Measurements from ENCODE around the gene RASGRP2.
"Not testable (repeated sequence)": the region's sequence is repeated elsewhere in the genome, so short reads cannot be mapped to it uniquely, and the experiment has no call there.

RASGRP2 gene

GRCh38 chr11:64718084-64718779, 25.7 kb downstream of the RASGRP2 start:
- DNase-seq, result no peak

GRCh38 chr11:64717268-64717578, 26.7 kb downstream of the RASGRP2 start:
- no peak for DNase-seq

- peak; percentile 45 for DNase-seq
Observed at GRCh38 chr11:64716473-64717267, 27.3 kb downstream of the RASGRP2 start.

- no peak for DNase-seq
Observed at GRCh38 chr11:64715756-64716472, 28.0 kb downstream of the RASGRP2 start.

- no peak for DNase-seq
Observed at GRCh38 chr11:64715110-64715509, 28.8 kb downstream of the RASGRP2 start.

GRCh38 chr11:64714666-64715065, 29.3 kb downstream of the RASGRP2 start:
- DNase-seq, result no peak

GRCh38 chr11:64713781-64714363, 30.1 kb downstream of the RASGRP2 start:
- no peak for DNase-seq

GRCh38 chr11:64713016-64713707, 30.8 kb downstream of the RASGRP2 start:
- peak; percentile 45 for DNase-seq

DNA sequence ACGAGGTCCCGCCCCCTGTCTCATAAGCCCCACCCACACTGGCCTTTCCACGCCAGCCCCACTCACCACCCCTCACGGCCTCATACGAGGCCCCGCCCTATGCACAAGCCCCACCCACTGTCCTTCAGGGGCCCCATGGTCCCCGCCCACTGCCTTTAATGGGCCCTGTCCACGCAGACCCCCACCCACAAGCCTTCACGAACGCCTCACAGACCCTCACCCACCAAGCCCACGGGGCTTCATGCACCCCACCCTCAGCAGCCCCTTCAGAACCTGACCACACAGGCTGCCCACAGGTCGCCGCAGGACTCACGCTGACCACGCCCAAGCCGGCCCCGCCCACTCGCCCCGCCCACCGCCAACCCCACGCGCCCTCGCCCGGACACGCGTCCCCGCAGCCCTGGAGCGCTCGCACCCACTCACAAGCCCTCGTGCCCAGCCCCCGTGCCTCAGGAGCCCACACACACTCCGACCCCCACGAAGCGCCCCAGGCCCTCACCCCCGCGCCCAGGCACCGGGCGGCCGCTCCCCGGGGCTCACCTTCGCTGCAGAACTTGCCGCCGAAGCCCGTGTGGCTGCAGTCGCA, 31.4 kb downstream of the RASGRP2 start:
- no peak for DNase-seq

- DNase-seq, result no peak
Observed at GRCh38 chr11:64711956-64712362, 32.0 kb downstream of the RASGRP2 start.

GRCh38 chr11:64711138-64711955, 32.6 kb downstream of the RASGRP2 start:
- DNase-seq, result no peak

DNA sequence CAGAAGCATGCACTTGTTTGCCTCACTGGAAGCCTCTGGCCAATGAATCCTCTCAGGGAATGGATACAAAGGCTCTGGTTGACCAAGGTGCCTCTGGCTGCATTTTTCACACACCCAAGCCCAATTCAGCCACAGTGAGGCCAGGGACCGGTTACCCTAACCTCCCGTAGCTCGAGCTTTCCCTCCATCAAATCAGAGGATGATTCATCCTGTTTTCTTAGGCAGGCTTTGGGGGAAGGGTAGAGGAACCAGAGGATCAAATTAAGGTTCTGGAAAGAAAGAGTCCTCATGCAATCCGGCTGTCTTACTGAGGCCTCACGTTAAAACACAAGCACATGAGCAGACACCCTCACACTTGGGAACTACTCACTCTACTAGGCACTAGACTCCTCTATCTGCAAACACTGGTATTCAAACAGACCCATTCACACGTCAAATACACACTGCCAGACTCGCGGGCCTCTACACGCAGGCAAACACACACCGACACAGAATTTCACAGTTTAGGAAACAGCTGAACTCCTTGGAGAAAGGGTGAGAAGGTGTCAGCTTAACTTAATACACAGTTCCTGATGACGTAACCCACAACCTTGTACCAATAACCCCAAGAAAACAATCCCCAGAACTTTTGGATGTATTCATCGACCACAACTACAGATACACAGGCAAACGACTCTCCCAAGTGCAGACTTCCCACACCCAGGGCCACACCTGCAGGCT, 33.4 kb downstream of the RASGRP2 start:
- no peak for DNase-seq

GRCh38 chr11:64705501-64705900, 38.4 kb downstream of the RASGRP2 start:
- no peak for DNase-seq

DNA sequence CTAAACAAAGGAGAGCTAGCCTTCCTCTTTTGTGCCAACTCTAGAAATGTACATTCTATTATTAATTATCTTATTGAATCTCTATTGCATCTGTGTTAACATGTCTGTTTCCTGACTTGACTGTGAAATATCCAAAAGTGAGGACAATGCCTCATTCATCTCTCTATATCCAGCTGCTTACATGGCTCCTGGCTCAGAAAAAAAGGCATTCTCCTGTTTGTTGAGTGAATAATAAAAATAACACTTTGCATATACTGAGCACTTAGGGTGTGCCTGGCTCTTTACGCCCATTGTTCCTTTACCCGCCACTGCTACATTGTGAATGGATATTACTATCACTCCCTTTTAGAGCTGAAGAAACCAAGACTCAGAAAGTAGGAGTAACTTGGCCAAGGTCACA, 40.9 kb downstream of the RASGRP2 start:
- DNase-seq, result no peak

GRCh38 chr11:64701956-64702355, 42.0 kb downstream of the RASGRP2 start:
- DNase-seq, result not testable (repeated sequence)

DNA sequence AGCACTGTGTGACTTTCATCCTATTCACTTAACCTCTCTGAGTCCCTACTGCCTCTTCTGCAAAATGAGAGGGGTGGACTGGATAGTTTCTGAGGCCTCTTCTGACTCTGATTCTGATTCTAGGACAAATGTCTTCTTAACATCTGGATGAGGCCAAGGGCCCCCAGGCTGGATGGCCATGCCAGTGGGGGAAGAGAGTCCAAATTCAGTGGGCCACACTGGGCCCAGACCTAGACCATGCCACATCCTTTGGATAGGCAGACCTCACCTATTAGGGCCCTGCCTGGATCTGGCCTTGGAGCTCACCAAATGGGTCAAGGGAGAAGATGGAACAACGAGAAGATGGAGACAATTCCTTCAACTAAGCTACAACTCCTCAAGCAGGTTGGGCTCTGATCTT, 45.5 kb downstream of the RASGRP2 start:
- no peak for DNase-seq

- no peak for DNase-seq
Observed at GRCh38 chr11:64697663-64698375, 46.1 kb downstream of the RASGRP2 start.

DNA sequence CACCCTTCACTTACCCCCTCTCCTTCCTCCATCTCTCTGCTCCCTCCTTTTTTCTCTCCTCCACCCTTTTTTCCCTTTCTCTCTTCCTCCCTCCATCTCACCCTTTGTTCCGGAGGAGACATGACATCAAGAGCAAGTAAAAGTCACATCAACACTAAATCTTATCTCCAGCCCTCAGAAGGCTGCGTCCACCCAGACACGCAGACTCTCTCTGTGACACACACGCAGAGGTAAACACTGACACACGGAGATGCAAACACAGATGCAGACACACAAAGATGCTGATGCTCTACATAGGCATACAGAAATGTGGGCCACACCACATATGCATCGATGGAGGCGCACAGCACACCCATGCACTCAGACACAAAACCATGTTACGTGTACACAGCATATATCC, 47.9 kb downstream of the RASGRP2 start:
- no peak for DNase-seq

DNA sequence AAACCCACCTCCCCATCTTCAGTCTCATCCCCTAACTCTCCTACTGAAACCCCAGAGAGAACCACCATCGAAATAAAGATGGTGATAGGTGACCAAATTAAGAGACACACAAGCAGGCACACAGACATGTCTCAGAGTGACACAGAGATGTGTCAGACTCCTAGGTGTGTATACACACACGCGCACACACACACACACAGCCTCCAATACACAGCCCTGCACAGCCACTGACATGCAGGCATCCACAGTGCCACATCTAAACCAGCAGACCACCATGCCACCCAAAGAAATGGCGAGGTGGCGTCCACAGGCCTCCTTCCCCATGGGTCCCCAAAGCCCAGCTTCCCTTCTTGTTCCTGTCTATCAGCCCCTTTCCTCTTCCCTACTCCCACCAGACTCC, 48.4 kb downstream of the RASGRP2 start:
- DNase-seq, result no peak

- no peak for DNase-seq
Observed at GRCh38 chr11:64694821-64695365, 49.0 kb downstream of the RASGRP2 start.

All from hematopoietic multipotent progenitor cell treated with erythropoietin and hydrocortisone succinate and interleukin-3 and kit ligand, for 4 days (in vitro differentiated cells).